Body of pancreas (tissue), 4 donors: ENCODE results near the gene ARFGEF2.

ENCODE experiments used
- POLR2A ChIP-seq, 3 donors: fragments of 450-650 bp; IDR thresholded peaks; one replicate each; pipeline ENCODE4 v1.6.1; 2016; ENCODE audit warnings: antibody characterized with exemption in 3 of 3, mild to moderate bottlenecking in 2 of 3
- TF ChIP-seq, protein P1 (sequence below), 7 experiments: fragments of 450-650 bp in 4 of 7; fragments of 200-600 bp in 3 of 7; sonication (generic) in 3 of 7; IDR thresholded peaks; one replicate each; pipeline ENCODE4 v1.5.1; 2016 to 2019; ENCODE audit warnings: antibody characterized with exemption in 7 of 7

DNA sequence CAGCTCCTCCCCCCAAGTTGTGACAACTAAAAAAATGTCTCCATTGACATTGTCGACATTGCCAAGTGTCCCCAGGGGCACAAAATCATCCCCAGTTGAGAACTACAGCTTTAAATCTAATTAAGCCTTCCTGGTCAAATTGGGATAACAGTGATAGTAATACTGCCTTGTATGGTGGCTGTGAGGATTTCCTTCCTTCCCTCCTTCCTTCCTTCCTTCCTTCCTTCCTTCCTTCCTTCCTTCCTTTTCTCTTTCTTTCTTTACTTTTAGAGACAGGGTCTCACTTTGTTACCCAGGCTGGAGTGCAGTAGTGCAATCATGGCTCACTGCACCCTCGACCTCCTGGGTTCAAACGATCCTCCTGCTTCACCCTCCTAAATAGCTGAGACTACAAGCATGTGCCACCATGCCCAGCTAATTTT is 29.5 kb upstream of the ARFGEF2 start:
- TF ChIP-seq, protein P1, sequence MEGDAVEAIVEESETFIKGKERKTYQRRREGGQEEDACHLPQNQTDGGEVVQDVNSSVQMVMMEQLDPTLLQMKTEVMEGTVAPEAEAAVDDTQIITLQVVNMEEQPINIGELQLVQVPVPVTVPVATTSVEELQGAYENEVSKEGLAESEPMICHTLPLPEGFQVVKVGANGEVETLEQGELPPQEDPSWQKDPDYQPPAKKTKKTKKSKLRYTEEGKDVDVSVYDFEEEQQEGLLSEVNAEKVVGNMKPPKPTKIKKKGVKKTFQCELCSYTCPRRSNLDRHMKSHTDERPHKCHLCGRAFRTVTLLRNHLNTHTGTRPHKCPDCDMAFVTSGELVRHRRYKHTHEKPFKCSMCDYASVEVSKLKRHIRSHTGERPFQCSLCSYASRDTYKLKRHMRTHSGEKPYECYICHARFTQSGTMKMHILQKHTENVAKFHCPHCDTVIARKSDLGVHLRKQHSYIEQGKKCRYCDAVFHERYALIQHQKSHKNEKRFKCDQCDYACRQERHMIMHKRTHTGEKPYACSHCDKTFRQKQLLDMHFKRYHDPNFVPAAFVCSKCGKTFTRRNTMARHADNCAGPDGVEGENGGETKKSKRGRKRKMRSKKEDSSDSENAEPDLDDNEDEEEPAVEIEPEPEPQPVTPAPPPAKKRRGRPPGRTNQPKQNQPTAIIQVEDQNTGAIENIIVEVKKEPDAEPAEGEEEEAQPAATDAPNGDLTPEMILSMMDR (IDR thresholded peaks at IDR 0.05), result no peak
- no peak for TF ChIP-seq POLR2A (IDR thresholded peaks at IDR 0.05)
